ENCODE data around the gene PLA2G4F.

Gene PLA2G4F

GRCh38 chr15:42182328-42182886 is 26.0 kb upstream of the PLA2G4F start:
- CTCF ChIA-PET = no interaction called here
- Mint-ChIP-seq H3K4me1 (no peaks in the 10 kb centered on the region), H3K36me3 (peaks cover 55% of the 10 kb centered on the region), H3K4me3 (no peak overlapping the region), H3K9me3 (no peaks in the 10 kb centered on the region), H3K27ac (no peak overlapping the region), H3K27me3 (no peaks in the 10 kb centered on the region)
- DNase-seq = no peak

- Mint-ChIP-seq H3K27ac (no peak overlapping the region), H3K27me3 (no peaks in the 10 kb centered on the region), H3K4me3 (no peak overlapping the region), H3K4me1 (no peaks in the 10 kb centered on the region), H3K36me3 (peaks cover 44% of the 10 kb centered on the region), H3K9me3 (no peaks in the 10 kb centered on the region)
- CTCF ChIA-PET = no interaction called here
- no peak for DNase-seq
These were observed 21.6 kb upstream of the PLA2G4F start for GRCh38 chr15:42178056-42178455.

DNA sequence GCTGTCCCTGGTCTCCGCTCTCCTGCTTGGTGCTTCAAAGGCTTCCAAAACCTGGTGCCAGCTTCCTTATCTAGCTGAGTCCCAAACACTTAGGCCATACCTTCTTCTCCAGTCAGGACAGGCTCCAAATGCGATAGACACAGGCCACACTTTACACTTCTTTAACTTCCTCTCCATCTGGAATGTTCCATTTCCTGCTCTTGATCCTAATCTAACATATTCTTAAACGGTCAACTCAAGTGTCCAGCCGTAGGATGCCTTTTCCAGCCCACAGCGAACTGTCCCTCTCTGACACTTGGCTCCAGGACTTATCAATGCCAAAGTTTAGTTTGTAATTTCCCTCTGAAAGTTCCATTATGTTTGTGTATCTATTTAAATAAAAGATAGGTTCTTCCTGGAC is 19.2 kb upstream of the PLA2G4F start:
- Mint-ChIP-seq H3K9me3 (no peaks in the 10 kb centered on the region), H3K27me3 (no peaks in the 10 kb centered on the region), H3K36me3 (peaks cover 56% of the 10 kb centered on the region), H3K4me1 (peaks cover 13% of the 10 kb centered on the region), H3K4me3 (no peak overlapping the region), H3K27ac (no peak overlapping the region)
- no peak for DNase-seq
- CTCF ChIA-PET = no interaction called here

GRCh38 chr15:42172475-42172874 is 16.0 kb upstream of the PLA2G4F start:
- CTCF ChIA-PET = interaction anchor here (1.8 kb wide), 1 partner anchor 213 kb away, joined by 6 read pairs; no protein-coding TSS in a partner anchor
- H3K27ac Mint-ChIP-seq = peak overlapping the region; percentile 71
- no peaks in the 10 kb centered on the region for H3K9me3 Mint-ChIP-seq
- H3K36me3 Mint-ChIP-seq = peaks cover 57% of the 10 kb centered on the region
- no peak for DNase-seq
- H3K4me3 Mint-ChIP-seq = no peak overlapping the region
- no peaks in the 10 kb centered on the region for H3K27me3 Mint-ChIP-seq
- H3K4me1 Mint-ChIP-seq = peaks cover 20% of the 10 kb centered on the region

DNA sequence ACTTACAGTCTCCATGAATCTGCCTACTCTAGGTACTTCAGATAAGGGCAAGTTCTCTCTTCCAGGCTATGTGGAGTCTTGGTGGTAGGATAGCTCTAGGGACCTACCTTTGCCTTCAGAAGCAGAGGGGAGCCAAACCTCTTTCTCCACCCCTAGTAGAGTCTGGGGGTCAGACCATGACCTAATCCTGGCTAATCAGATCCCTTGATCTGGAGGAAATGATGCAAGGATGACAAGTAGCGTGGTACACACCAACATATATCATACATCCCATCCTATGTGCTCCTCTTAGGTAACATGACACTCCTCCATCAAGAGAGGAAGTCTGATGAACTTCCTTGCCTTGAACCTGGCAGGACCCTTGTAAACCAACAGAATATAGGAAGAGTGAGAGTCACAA is 15.4 kb upstream of the PLA2G4F start:
- no peaks in the 10 kb centered on the region for H3K27me3 Mint-ChIP-seq
- no peak for DNase-seq
- peak overlapping the region; percentile 71 for H3K27ac Mint-ChIP-seq
- CTCF ChIA-PET = interaction anchor here (1.2 to 1.8 kb wide), 3 partner anchors 37 to 213 kb away, joined by 3 to 6 read pairs (median 3); no protein-coding TSS in a partner anchor
- no peak overlapping the region for H3K4me3 Mint-ChIP-seq
- peaks cover 20% of the 10 kb centered on the region for H3K4me1 Mint-ChIP-seq
- peaks cover 64% of the 10 kb centered on the region for H3K36me3 Mint-ChIP-seq
- H3K9me3 Mint-ChIP-seq = no peaks in the 10 kb centered on the region

- DNase-seq = no peak
- no peaks in the 10 kb centered on the region for H3K9me3 Mint-ChIP-seq
- CTCF ChIA-PET = interaction anchor here (1.2 to 1.8 kb wide), 4 partner anchors 27 to 214 kb away, joined by 3 to 6 read pairs (median 3); no protein-coding TSS in a partner anchor
- peak overlapping the region; percentile 75 for H3K27ac Mint-ChIP-seq
- H3K4me3 Mint-ChIP-seq = no peak overlapping the region
- peaks cover 20% of the 10 kb centered on the region for H3K4me1 Mint-ChIP-seq
- H3K27me3 Mint-ChIP-seq = no peaks in the 10 kb centered on the region
- peaks cover 71% of the 10 kb centered on the region for H3K36me3 Mint-ChIP-seq
These were observed 14.7 kb upstream of the PLA2G4F start for GRCh38 chr15:42171122-42171521.

GRCh38 chr15:42166225-42166940 is 9.9 kb upstream of the PLA2G4F start:
- DNase-seq = peak; percentile 3
- Mint-ChIP-seq H3K4me3 (no peak overlapping the region), H3K27ac (peak overlapping the region; percentile 24), H3K9me3 (no peaks in the 10 kb centered on the region), H3K4me1 (peaks cover 14% of the 10 kb centered on the region), H3K27me3 (no peaks in the 10 kb centered on the region), H3K36me3 (peaks cover 70% of the 10 kb centered on the region)
- CTCF ChIA-PET = no interaction called here

DNA sequence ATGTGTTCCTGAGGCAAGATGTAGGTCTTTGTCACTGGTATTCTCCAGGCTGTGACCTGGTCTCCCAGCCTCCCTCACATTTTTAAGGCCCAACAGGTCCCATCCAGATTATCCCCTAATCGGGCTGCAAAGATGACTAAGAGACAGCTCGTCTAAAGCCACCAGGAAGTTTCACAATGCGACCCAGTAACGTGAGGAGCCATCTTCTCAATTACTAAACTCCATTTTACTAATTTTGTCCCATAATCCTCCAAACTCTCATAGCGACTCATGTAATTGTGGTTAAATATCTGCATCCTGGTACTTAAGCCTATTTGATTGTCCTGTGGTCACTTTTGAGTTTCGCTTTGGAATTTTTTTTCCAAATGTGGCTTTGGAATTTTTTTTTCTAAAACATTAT is 8.7 kb upstream of the PLA2G4F start:
- no peak overlapping the region for H3K27ac Mint-ChIP-seq

GRCh38 chr15:42163947-42164550 is 7.6 kb upstream of the PLA2G4F start:
- peaks cover 63% of the 10 kb centered on the region for H3K36me3 Mint-ChIP-seq
- peak overlapping the region; percentile 16 for H3K27ac Mint-ChIP-seq
- no peaks in the 10 kb centered on the region for H3K9me3 Mint-ChIP-seq
- peak; percentile 18 for DNase-seq
- no peaks in the 10 kb centered on the region for H3K4me1 Mint-ChIP-seq
- CTCF ChIA-PET = no interaction called here
- no peaks in the 10 kb centered on the region for H3K27me3 Mint-ChIP-seq
- H3K4me3 Mint-ChIP-seq = no peak overlapping the region

More for the DNA sequence above, 8.7 kb upstream of the PLA2G4F start:
- Mint-ChIP-seq H3K4me1 (peaks cover 3% of the 10 kb centered on the region), H3K36me3 (peaks cover 63% of the 10 kb centered on the region), H3K9me3 (no peaks in the 10 kb centered on the region), H3K27me3 (no peaks in the 10 kb centered on the region), H3K4me3 (no peak overlapping the region)
- DNase-seq = no peak
- CTCF ChIA-PET = interaction anchor here (0.7 kb wide), 1 partner anchor 220 kb away, joined by 3 read pairs; no protein-coding TSS in a partner anchor

- Mint-ChIP-seq H3K36me3 (peaks cover 65% of the 10 kb centered on the region), H3K27me3 (no peaks in the 10 kb centered on the region), H3K9me3 (no peaks in the 10 kb centered on the region), H3K4me3 (no peak overlapping the region), H3K27ac (no peak overlapping the region), H3K4me1 (no peaks in the 10 kb centered on the region)
- DNase-seq = no peak
- CTCF ChIA-PET = interaction anchor here (1.2 kb wide), 1 partner anchor 21 kb away, joined by 4 read pairs; no protein-coding TSS in a partner anchor
These were observed 6.9 kb upstream of the PLA2G4F start for GRCh38 chr15:42163291-42163690.

GRCh38 chr15:42160136-42160535 is 3.7 kb upstream of the PLA2G4F start:
- peak; percentile 3 for DNase-seq
- CTCF ChIA-PET = interaction anchor here (0.9 kb wide), 1 partner anchor 255 kb away, joined by 3 read pairs; no protein-coding TSS in a partner anchor
- Mint-ChIP-seq H3K27me3 (no peaks in the 10 kb centered on the region), H3K27ac (no peak overlapping the region), H3K4me3 (no peak overlapping the region), H3K9me3 (no peaks in the 10 kb centered on the region), H3K36me3 (peaks cover 39% of the 10 kb centered on the region), H3K4me1 (no peaks in the 10 kb centered on the region)

DNA sequence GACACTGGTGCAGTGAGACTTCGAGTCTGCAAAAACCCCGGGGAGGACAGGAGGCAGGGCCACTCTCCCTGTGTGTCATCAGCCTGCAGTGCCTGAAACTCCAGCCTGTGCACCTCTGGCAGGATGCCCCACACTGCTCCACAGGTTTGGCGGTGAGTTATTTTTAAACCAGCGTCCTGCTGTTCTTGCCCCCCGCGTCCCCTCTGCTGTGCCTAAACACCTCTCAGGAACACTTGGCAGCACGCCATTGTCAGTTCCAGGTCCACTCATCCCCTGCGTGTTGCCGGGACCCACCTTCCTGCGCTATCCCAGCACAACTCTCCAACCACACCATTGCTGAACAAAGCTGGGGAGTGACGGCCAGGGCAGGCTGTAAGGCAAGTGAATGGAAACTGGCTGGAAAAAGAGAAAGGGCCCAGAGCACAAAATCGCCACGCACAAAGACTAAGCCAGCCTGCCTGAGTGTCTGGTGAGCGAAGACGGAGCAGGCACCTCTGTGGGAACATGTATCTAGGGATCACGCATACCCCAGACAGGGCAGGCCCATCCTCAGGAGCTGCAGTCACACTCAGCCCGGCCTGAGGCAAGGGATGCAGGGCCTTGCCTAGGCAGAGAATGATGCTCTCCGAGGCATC is 3.1 kb upstream of the PLA2G4F start:
- peak; percentile 10 for DNase-seq
- Mint-ChIP-seq H3K4me1 (no peaks in the 10 kb centered on the region), H3K36me3 (peaks cover 33% of the 10 kb centered on the region), H3K27me3 (no peaks in the 10 kb centered on the region), H3K4me3 (no peak overlapping the region), H3K27ac (no peak overlapping the region), H3K9me3 (no peaks in the 10 kb centered on the region)
- CTCF ChIA-PET = interaction anchor here (0.6 kb wide), 1 partner anchor 68 kb away, joined by 3 read pairs; no protein-coding TSS in a partner anchor

DNA sequence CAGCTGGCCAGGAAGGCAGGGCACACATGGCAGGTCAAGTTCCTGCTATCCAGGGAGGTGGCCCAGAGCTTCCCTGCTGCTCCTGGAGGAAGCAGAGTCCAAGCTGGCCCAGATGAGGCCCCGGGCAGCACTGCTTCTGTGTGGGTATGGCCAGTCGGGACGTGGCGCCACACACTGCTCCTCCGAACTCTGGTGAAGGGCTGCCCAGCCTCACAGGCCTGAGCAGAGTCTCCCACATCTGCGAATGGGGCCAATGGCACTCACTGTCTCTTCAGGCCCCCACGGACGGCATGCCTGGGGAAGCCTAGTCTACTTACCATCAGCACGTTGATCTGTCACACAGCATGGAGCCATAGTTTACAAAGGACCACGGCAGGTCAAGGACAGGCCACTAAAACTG is 2.5 kb upstream of the PLA2G4F start:
- Mint-ChIP-seq H3K36me3 (peaks cover 31% of the 10 kb centered on the region), H3K4me1 (no peaks in the 10 kb centered on the region), H3K9me3 (no peaks in the 10 kb centered on the region), H3K27ac (no peak overlapping the region), H3K27me3 (no peaks in the 10 kb centered on the region), H3K4me3 (no peak overlapping the region)
- peak; percentile 10 for DNase-seq
- CTCF ChIA-PET = no interaction called here

DNA sequence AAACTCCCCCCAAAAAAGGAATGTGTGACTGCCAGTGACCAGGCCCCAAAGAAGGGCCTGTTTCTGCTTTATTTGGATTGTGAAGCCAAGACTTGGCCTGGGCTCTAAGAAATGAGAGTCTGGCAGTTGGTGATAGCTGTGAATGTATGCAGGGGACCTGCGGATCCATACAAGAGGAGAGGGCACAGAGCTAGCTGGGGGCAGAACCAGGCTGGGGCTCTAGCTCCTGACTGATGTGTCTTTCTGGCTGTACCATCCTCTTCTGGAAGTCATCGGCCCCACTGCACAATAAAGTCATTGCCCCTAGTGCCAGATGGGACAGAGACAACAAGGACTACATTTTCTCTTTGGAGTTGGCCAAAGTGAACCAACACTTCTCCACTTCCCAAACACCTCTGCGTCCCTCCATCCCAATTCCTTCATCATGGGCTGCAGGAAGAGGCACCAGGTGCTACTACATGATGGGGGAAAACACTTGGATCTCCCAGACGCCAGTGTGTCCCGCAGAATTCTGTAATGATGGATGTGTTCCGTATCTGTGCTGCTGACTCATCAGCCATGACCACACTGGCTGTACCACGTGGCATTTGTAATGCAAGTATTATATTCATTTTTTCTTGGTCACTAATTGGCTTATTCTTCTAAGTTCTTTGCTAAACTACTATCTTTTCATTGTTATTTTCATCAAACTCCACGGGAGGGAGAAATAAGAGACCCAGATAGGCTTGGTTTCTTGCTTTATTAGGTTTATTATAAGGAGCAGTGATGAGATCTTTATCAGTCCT is 1.7 kb upstream of the PLA2G4F start:
- peaks cover 25% of the 10 kb centered on the region for H3K36me3 Mint-ChIP-seq
- H3K4me1 Mint-ChIP-seq = no peaks in the 10 kb centered on the region
- CTCF ChIA-PET = no interaction called here
- H3K27me3 Mint-ChIP-seq = no peaks in the 10 kb centered on the region
- peak; percentile 18 for DNase-seq
- no peak overlapping the region for H3K27ac Mint-ChIP-seq
- H3K4me3 Mint-ChIP-seq = no peak overlapping the region
- H3K9me3 Mint-ChIP-seq = no peaks in the 10 kb centered on the region
